GM19467 (cell line): ENCODE measurements around the gene SVIP.

Experiments
- ATAC-seq: cut with Tn5 transposase; IDR thresholded peaks from one replicate; pipeline ENCODE4 v1.9.1; 2021; ENCODE audit warnings: mild to moderate bottlenecking, moderate library complexity; ENCODE audit not compliant: unreplicated experiment

The SVIP gene

GRCh38 chr11:22829231-22830081, at the start of gene SVIP:
Gene SVIP (minus strand): TSS chr11:22829801. CDS start chr11:22829748, 53 bp downstream.
- peak; percentile 92 for ATAC-seq

- no peak for ATAC-seq
Observed at GRCh38 chr11:22878604-22879003, 49.0 kb upstream of the SVIP start.

GRCh38 chr11:22878039-22878438, 48.4 kb upstream of the SVIP start:
- ATAC-seq, result no peak

GRCh38 chr11:22875869-22876473, 46.4 kb upstream of the SVIP start:
- ATAC-seq, result peak; percentile 97

- no peak for ATAC-seq
Observed at GRCh38 chr11:22869325-22869724, 39.7 kb upstream of the SVIP start.

GRCh38 chr11:22860241-22860640, 30.6 kb upstream of the SVIP start, which contains the start of gene CCDC179:
Gene CCDC179 (minus strand): TSS chr11:22860474. CDS start chr11:22860421, 53 bp downstream.
- ATAC-seq, result no peak

- no peak for ATAC-seq
Observed at GRCh38 chr11:22859756-22860155, 30.2 kb upstream of the SVIP start.

GRCh38 chr11:22851477-22851876, 21.9 kb upstream of the SVIP start:
- no peak for ATAC-seq

- no peak for ATAC-seq
Observed at GRCh38 chr11:22846726-22847125, 17.1 kb upstream of the SVIP start.

- ATAC-seq, result no peak
Observed at GRCh38 chr11:22832315-22833015, 2.9 kb upstream of the SVIP start.

GRCh38 chr11:22830082-22830414, 447 bp upstream of the SVIP start:
- no peak for ATAC-seq

GRCh38 chr11:22828373-22828772, 1.2 kb downstream of the SVIP start:
- no peak for ATAC-seq

- no peak for ATAC-seq
Observed at GRCh38 chr11:22822203-22822602, 7.4 kb downstream of the SVIP start.

- ATAC-seq, result no peak
Observed at GRCh38 chr11:22809893-22810292, 19.7 kb downstream of the SVIP start.

GRCh38 chr11:22808571-22809197, 20.9 kb downstream of the SVIP start:
- ATAC-seq, result no peak

- peak; percentile 93 for ATAC-seq
Observed at GRCh38 chr11:22807855-22808570, 21.6 kb downstream of the SVIP start.

GRCh38 chr11:22807391-22807790, 22.2 kb downstream of the SVIP start:
- no peak for ATAC-seq

- no peak for ATAC-seq
Observed at GRCh38 chr11:22802861-22803260, 26.7 kb downstream of the SVIP start.

GRCh38 chr11:22800482-22800881, 29.1 kb downstream of the SVIP start:
- ATAC-seq, result no peak

GRCh38 chr11:22798901-22799300, 30.7 kb downstream of the SVIP start:
- no peak for ATAC-seq

- no peak for ATAC-seq
Observed at GRCh38 chr11:22797047-22797446, 32.6 kb downstream of the SVIP start.
